GM18502 (cell line): ENCODE results near the gene KDSR.
A peak's percentile ranks its signal among the peaks of the same experiment; 100 is the strongest.

Experiments
- ATAC-seq: cut with Tn5 transposase; IDR thresholded peaks from one replicate; pipeline ENCODE4 v1.9.1; 2021; ENCODE audit warnings: mild to moderate bottlenecking; ENCODE audit not compliant: unreplicated experiment, poor library complexity

KDSR gene, protein sequence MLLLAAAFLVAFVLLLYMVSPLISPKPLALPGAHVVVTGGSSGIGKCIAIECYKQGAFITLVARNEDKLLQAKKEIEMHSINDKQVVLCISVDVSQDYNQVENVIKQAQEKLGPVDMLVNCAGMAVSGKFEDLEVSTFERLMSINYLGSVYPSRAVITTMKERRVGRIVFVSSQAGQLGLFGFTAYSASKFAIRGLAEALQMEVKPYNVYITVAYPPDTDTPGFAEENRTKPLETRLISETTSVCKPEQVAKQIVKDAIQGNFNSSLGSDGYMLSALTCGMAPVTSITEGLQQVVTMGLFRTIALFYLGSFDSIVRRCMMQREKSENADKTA

GRCh38 chr18:63367053-63367953 lies at the start of gene KDSR:
Gene KDSR, minus strand, starts transcription at chr18:63367206. Its CDS starts 88 bp downstream, at chr18:63367118.
- peak; percentile 90 for ATAC-seq

GRCh38 chr18:63412953-63413352 lies 45.9 kb upstream of the KDSR start:
- ATAC-seq, result no peak

DNA sequence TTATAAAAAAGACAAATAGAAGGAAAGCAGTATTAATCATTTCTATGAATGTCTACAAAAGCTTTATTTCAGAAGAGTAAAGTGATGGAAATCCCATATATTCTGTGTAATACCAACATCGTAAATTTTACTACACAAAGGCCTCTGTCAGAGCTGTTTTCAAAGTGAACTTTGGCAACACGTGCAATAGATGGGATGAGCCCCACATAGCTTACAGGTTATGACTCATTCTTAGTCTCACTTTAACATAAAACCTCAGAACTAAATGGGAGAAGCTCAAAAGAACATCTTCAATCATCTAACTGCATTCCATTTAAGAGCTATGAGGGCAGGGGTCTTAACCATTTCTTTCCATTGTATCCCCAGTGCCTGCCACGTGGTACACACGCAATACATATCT lies 43.8 kb upstream of the KDSR start:
- ATAC-seq, result no peak

DNA sequence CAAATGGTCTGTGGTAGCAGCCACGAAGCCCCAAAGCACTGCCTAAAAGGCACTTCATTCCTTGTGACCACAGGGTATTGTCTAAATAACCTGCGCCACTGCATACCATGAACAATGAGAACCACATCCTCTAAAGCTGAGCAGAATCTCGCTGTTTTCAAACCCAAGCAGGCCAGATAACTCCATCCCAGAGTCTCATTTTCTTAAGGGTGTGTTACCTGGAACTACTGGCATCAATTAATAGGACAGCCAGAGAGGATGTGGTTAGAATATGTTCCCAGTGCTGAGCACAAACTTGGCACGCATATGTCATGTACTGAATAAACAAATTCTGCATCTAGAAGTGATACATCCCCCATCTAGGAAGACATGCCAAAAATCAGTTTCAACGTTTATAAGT lies 42.3 kb upstream of the KDSR start:
- no peak for ATAC-seq

- ATAC-seq, result no peak
Observed at GRCh38 chr18:63407734-63408133, 40.7 kb upstream of the KDSR start.

DNA sequence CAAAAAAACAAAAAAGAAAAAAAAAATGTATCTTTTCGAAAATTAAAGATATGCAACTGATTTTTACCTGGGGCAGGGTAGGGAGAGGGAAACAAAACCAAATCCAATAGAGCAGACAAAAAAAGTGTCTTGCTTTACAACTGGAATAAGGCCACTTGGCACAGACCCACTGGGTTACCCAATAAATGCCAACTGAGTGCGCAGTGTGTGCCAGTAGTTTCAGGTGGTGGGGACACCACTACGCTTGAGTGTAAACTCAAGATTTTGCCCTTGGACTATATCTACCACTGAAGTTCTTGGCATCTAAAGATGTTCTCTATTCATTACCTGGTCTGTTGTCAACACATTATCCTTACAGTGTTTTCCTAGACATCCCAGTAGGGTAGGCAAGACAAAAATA lies 39.0 kb upstream of the KDSR start:
- ATAC-seq, result no peak

GRCh38 chr18:63402246-63403162 lies 35.5 kb upstream of the KDSR start:
- no peak for ATAC-seq

DNA sequence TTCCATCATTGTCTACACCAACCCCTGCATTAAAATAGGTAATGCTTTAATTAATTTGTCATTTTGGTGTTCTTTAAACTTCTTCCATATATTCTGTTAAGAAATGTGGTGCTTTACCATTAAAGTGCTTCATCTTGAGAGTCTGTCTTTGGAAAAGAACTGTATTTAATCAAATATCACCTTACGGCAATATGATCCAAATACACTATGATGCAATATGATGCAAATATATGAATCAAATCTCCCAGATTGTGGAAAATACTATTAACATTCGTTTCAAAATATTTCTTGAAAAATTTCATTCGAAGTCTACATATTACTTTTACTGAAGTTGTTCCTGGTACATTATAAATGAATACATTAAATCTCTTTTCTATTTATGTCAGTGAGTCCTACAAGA lies 32.3 kb upstream of the KDSR start:
- no peak for ATAC-seq

- no peak for ATAC-seq
Observed at GRCh38 chr18:63397349-63397748, 30.3 kb upstream of the KDSR start.

DNA sequence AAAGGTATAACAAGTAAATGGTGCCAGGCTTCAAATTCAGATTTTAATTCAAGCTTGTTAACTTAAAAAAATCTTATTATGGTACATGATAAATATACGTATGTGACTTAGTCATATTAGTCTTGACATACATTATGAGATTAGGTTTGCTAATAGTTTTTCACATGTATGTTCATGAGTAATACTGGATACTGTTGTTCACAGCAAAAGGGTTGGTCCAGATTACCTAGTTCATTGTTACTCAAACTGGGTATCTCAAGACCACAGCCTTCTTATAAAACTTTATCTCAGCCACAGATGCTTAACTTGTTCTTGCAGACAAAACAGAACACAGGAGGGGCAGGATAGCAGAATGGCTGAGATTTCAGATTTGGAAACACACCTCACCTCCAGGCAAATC lies 28.5 kb upstream of the KDSR start:
- ATAC-seq, result no peak

GRCh38 chr18:63394954-63395353 lies 27.9 kb upstream of the KDSR start:
- ATAC-seq, result no peak

GRCh38 chr18:63387861-63388260 lies 20.9 kb upstream of the KDSR start:
- ATAC-seq, result no peak

DNA sequence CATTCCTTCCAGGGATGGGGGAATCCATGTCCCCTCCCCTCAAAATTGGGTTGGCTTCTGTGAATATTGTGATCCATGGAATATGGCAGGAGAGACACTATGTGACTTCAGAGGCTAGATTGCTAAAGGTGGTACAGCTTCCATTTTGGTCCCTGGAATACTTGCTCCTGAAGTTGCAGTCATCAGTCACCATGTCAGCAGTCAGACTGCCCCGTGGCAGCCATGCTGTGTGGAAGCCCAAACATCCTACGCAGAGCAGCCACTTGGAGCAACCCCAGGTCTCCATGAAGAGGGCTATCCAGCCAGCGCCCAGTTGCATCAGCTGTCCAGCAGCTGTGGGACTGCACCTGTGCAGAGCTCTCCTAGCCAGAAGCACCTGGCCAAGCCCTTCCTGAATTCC lies 15.8 kb upstream of the KDSR start:
- no peak for ATAC-seq

DNA sequence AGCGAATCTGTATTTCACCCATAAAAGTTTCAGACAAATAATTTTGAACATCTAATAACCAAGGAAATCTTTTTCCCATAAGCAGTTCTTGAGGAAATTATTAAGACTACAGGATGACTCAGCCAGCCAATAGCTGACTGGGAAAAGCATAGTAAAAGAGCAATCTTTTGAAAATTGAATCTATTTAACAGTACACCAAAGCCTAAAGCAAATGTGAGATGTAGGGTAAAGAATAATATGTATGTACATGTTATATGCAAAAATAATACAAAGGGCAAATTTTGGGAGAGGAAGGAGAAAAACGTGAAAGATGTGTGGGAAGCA lies 12.6 kb upstream of the KDSR start:
- ATAC-seq, result no peak

DNA sequence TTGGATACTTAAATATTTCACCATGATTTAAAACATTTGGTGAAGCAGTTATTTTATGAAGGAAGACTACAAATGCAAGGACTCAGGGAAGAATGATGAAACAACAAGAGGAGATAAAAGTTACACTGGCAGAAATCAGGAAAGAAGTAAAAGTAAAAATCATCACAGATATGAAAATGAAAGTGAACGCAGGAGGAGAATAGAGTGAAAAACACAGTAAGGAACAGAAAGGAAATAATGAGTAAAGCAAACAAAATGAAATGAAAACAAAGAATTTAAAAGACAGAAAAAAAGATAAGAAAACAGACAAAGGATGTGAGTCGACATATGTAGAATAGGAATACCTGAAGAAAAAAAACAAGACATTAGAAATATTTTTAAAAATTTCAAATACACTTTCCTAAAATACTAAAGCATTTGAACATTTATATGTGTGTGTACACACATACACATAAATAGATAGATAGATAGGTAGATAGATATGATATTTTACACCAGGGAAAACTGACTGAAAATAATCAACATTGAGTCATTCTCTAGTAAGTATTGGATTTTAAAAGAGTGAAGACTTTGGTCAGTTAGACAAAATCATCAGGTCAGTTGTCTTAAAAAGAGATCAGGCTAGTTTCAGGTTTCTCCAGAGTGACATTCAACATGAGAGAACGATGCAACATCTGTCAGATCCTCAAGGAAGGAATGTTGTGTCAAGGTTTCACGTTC lies 12.1 kb upstream of the KDSR start:
- peak; percentile 57 for ATAC-seq

GRCh38 chr18:63377275-63377980 lies 10.4 kb upstream of the KDSR start:
- ATAC-seq, result no peak

DNA sequence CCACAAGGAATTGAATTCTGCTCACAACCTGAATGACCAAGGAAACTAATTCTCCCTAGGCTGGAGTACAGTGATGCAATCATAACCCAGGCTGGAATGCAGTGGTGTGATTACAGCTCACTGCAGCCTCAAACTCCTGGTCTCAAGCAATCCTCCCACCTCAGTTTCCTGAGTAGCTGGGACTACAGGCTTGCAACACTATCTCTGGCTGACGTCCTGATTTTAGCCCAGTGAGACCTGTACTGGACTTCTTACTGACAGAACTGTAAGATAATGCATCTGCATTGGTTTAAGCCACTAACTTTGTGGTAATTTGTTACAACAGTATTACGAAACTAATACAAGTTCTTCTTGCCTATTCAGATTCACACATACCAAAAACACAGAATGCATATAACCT lies 9.5 kb upstream of the KDSR start:
- no peak for ATAC-seq

DNA sequence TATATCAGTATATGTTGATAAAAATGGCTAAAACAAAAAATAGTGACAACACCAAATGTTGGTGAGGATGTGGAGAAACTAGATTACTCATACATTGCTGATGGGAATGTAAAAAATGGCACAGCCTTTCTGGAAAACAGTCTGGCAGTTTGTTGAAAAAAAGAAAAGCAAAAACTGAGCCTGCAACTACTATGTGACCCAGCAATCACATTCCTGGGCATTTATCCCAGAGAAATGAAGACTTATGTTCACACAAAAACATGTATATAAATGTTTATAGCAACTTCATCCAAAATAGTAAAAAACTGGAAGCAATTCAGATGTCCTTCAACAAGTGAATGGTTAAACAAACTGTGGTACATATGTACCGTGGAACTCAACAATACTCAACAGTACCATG lies 7.5 kb upstream of the KDSR start:
- ATAC-seq, result no peak

DNA sequence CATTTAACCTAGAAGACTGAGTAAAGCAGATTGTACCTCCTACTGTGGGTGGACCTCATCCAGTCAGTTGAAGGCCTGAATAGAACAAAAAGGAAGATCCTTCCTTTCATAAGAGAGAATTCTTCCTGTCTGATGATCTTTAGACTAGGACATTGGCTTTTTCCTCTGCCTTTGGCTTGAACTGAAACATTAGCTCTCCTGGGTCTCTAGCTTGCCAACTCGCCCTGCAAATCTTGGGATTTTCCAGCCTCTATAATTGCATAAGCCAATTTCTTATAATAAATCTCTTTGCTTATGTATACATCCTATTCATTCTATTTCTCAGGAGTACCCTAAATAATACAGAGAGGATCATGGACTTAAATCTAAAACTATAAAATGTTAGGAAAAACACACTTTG lies 6.2 kb upstream of the KDSR start:
- ATAC-seq, result no peak

DNA sequence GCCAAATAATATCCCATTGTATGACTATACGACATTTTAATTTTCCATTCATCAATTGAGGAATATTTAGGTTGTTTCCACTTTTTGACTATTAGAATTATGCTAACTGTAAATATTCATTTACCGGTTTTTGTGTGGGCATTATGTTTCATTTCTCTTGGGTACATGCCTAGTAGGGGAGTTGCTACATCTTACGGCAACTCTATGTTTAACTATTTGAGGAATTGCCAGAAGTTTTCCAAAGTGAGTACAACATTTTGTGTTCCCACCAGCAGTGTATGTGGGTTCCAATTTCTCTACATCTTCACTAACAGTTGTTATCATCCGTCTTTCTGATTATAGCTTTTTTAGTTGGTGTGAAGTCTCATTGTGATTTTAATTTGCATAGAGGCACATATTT lies 1.6 kb upstream of the KDSR start:
- ATAC-seq, result no peak
